Keratinocyte (primary cell): ENCODE data around the gene HSFY2.
"Not testable (repeated sequence)": the region's sequence is repeated elsewhere in the genome, so short reads cannot be mapped to it uniquely, and the experiment has no call there.

ENCODE experiments used
- EZH2 ChIP-seq: IDR thresholded peaks from one replicate; pipeline ENCODE4 v1.6.1; 2012; ENCODE audit warnings: inconsistent platforms, mild to moderate bottlenecking, low read length, moderate library complexity
- TF ChIP-seq, protein P1 (sequence below), 3 experiments: IDR thresholded peaks in 1 of 3; conservative IDR thresholded peaks in 1 of 3; optimal IDR thresholded peaks in 1 of 3; 2 replicates in 2 of 3; 3 replicates in 1 of 3; pipeline versions ENCODE3 to v1.5.1; 2011; ENCODE audit warnings: low read length in 3 of 3, mild to moderate bottlenecking in 3 of 3, moderate library complexity in 2 of 3, control low read depth in 1 of 3, inconsistent platforms in 1 of 3; ENCODE audit not compliant: insufficient read depth in 2 of 3; ENCODE audit errors: extremely low read depth in 1 of 3

- TF ChIP-seq, protein P1, sequence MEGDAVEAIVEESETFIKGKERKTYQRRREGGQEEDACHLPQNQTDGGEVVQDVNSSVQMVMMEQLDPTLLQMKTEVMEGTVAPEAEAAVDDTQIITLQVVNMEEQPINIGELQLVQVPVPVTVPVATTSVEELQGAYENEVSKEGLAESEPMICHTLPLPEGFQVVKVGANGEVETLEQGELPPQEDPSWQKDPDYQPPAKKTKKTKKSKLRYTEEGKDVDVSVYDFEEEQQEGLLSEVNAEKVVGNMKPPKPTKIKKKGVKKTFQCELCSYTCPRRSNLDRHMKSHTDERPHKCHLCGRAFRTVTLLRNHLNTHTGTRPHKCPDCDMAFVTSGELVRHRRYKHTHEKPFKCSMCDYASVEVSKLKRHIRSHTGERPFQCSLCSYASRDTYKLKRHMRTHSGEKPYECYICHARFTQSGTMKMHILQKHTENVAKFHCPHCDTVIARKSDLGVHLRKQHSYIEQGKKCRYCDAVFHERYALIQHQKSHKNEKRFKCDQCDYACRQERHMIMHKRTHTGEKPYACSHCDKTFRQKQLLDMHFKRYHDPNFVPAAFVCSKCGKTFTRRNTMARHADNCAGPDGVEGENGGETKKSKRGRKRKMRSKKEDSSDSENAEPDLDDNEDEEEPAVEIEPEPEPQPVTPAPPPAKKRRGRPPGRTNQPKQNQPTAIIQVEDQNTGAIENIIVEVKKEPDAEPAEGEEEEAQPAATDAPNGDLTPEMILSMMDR (optimal IDR thresholded peaks at IDR 0.05 in 1 of 3, IDR thresholded peaks at IDR 0.05 in 1 of 3, conservative IDR thresholded peaks at IDR 0.05 in 1 of 3; ENCODE audit: extremely low read depth in 1 of 3, insufficient read depth in 2 of 3, low read length in 3 of 3): not testable (repeated sequence)
- TF ChIP-seq EZH2: not testable (repeated sequence)
Observed at GRCh38 chrY:18754077-18754476, 19.5 kb downstream of the HSFY2 start.
